ENCODE measurements around the gene AGPAT4.

The AGPAT4 gene

GRCh38 chr6:161279677-161280415, 6.0 kb upstream of the AGPAT4 start:
- DNase-seq = no peak

- no peak for DNase-seq
These were observed 2.8 kb upstream of the AGPAT4 start for GRCh38 chr6:161276605-161277155.

- no peak for DNase-seq
These were observed 1.0 kb upstream of the AGPAT4 start for GRCh38 chr6:161274898-161275297.

DNA sequence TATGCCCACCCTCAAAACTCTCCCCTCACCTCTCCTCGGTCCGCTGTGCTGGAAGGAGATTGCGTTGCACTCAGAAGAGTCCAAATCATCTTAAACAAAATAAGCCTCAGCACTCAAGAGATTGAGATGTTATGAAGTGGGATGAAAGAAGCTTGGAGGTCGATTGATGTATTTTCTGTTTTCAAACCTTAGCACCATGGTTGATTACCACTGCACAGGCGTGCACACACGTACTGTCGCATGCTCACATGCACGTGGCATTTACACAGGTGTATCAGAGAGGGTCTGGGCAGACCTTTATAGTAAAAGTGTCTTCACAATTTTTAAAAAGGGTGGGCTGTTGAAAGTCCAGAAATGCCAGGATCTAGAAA, 612 bp upstream of the AGPAT4 start:
- no peak for DNase-seq

GRCh38 chr6:161273274-161273751, 548 bp downstream of the AGPAT4 start:
- DNase-seq = peak; percentile 64

DNA sequence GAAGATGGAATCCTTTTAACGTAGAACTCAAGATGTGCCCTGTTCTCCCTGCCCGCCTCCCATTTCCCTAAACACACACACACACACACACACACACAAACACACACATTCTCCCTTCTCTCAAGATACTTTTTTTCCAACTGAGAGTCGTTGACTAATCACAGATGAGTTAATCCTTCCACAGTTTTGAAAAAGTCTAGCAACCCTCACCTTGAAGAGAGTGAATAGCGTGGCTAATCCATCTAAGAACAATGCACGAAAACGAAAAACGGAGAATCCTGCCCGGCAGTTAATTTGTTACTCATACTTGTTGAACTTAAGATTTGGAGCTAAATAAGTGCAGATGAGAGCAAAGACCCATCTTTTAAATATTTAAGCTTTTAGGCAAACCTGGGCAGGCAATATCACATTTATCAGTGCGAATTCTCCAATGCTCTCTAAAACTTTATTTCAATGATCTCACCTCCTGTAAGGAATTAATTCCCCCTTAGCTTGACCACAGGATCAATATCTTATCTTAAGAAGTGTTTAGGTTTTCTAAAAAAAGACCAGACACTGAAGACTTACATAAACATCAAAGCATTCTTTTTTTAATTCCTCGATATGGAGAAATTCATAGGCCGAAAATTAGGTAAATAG, 1.1 kb downstream of the AGPAT4 start:
- no peak for DNase-seq

DNA sequence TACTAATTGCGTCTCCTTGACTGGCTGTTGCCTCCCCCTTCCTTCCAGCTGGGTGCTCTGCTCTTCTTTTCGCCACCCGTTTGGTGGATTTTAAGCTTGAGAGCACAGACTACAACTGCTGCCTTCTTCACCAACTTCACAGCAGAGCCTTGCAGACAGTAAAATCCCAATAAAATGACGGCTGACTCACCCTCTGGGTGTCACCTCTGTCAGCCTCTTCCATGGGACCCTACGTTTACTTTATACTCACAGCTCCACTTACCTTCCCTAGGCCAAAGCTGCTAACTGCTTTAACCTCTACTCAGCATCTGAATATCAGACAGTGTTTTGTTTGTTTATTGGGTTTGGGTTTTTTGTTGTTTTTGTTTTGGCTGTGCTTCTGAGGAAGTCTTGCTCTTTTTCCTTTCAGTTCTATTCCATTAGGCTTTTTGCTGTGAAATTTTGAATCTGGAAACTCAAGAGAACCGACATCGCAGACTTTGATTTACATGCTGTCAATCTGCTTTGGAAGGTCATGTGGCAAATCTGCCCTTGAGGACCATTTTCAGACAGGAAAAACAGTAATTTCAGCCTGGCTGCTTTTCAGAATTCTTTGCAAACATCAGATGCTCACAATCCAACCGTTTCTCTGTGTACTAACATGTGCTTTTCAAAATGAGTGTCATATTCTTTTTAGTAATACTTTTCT, 2.4 kb downstream of the AGPAT4 start:
- no peak for DNase-seq

DNA sequence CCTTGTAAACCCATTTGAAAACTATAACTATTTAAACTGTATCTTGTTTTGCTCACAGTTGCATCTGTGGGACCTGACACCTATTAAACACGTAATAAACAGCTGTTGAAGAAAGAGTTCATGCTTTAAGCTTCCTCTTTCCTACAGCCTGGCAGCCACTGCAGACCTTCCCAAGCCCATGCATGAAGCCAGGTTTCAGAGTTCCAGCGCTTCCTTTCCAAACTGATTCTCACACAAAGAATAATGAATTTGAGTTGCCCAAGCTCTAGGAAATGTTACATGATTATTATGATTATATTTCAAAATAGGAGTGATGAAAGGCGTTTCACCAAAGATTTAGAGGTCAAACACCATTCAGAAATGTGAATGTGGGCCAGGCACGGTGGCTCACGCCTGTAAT, 3.7 kb downstream of the AGPAT4 start:
- DNase-seq = no peak

- no peak for DNase-seq
These were observed 4.6 kb downstream of the AGPAT4 start for GRCh38 chr6:161269310-161269709.

- no peak for DNase-seq
These were observed 5.2 kb downstream of the AGPAT4 start for GRCh38 chr6:161268531-161269210.

DNA sequence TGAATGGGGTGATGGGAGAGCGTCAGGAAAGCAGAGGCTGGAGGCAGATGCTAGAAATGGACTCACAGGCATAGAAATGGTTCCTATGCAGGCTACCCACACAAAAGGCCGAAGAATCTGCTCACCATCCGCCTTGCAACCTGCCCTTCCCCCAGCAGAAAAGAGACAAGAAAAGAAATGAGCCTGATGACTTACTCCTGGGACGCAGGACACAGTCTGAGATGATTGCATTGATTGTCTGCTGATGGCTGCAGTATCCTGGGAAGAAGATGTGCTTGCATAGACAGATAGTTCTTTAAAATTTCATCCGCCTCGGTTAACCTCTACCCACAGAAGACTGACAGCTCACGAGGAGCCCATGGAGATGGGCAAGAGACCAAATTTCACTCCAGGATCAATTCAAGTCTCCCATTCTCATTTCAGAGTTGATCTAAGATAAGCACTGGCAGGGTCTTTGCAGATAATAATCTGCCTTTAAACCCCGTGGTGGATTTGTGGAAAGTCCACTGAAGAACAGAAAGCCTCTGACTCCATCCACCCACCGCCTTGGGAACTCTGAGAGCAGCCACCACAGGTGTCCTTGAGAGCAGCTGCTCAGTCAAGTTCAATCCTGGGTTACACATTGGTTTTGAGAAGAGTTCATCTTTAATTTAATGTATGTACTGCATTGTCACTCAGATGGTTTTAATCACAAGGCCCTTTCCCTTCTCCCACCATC, 7.2 kb downstream of the AGPAT4 start:
- DNase-seq = no peak

- no peak for DNase-seq
These were observed 7.9 kb downstream of the AGPAT4 start for GRCh38 chr6:161265975-161266374.

DNA sequence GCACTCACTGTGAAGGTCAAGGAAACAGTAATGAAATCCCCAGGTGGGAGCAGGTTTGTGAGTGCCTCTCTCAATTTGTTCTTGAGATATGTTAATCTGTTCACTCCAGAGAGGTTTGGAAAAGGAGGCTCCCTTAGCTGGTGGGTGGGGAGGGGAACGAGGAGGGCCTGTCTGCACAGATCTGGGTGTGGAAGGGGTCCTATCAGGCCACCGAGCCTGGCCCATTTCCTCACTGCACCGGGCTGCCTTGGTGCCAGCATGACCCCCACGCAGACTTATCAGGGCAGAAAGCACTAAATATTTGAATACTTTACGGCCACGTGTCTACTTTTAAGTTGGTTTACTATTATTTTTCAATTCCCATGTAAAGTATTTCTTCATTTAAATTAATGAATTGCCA, 8.3 kb downstream of the AGPAT4 start:
- DNase-seq = no peak

DNA sequence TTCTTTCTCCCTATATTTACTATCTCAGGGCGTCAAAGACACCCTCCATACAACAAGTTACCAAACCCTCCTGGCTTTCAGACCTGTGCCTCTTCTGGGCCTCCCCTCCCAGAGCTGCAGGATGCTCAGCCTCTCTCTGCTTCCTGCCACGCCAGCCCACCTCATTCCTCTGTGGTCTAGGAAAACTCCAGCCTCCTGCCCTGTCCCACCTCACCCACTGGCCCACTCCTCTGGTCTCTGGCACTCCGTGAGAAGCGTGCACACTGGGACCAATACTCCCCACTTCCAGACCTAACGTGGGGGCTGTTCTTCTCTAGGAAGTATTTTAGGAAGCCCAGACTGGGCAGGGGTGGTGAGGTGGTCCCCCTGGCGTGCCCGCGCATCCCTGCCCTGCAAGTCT, 9.7 kb downstream of the AGPAT4 start:
- no peak for DNase-seq

GRCh38 chr6:161261816-161262215, 12.0 kb downstream of the AGPAT4 start:
- DNase-seq = no peak

DNA sequence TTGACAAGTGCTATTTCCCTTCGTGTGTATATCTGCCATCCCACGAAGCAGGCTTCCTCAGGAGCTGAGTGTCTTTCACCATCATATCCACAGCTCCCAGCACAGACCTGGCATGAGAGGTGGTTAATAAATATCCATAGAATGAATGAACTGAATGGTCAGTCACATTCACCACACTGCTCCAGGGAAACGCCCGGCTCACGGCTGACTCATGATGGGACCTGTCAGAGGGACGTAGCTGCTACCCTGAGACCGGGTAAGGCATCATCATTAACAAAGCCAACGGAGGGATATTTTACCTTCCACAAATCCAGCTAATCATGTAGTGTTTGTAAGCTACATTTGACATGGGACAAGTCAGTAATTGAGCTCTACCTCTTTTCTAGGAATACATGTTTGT, 12.5 kb downstream of the AGPAT4 start:
- no peak for DNase-seq

GRCh38 chr6:161259302-161259701, 14.6 kb downstream of the AGPAT4 start:
- DNase-seq = no peak

DNA sequence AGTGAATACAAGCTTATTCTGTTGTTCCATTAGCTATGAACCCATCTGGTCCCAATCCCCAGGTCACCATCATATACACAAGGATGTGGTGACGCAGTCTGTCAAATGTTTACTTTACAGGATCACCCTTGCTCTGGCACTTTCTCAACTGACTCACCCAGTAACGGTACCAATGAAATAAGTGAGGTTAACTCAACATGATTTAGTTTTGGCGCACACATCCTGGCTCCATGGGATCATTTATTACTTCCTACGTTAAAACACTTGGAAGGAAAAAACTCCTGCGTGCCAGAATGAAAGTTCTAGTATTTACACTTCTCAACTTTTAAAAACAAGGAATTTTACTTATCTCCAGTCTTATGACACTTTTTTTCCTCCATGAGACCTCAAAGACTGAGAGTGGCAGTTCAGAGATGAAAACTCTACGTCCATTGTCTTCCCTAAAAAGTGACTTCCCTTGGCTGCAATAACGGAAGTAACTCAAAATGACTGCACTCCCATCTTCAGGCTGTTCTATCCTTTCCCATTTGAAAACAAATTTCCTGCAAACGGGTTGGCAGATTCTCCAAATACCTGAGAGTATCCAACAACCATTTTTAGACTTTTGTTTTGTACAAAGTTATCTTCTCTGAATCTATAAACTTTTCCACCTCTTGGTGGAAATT, 15.9 kb downstream of the AGPAT4 start:
- no peak for DNase-seq

DNA sequence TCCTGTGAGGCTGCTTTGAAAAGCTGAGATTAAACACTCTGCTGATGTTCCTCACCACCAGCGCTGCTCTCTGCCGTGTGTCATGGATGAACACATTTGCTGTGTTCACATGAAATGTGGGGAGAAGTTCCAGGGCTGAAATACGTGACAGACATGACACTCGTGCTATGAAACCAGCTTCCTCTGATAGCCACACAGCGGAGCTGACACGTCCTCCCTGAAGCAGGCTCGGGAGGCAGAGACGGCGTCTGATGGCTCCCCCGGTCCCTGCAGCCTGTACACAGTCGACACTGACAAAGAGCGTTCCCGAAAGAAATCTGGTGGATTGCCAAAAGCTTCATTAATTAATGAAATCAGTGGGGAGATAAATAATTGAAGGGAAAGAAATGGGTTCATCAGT, 17.5 kb downstream of the AGPAT4 start:
- no peak for DNase-seq

DNA sequence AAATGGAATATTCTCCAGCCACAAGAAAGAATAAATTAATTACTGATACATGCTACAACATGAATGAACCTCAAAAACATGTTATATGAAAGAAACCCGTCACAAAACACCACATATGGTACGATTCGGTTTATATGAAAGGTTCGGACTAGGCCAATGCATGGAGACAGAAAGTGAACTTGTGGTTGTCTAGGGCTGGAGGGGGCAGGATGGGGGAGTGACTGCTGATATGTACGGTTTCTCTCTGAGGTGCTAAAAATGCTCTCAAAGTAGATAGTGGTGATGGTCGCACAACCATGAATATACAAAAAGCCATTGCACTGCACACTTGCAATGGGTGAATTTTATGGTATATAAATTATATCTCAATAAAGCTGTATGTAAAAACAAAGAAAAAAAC, 18.3 kb downstream of the AGPAT4 start:
- DNase-seq = no peak

- DNase-seq = no peak
These were observed 19.2 kb downstream of the AGPAT4 start for GRCh38 chr6:161254464-161255253.
